ENCODE results near the gene MT1HL1.
A peak's percentile ranks its signal among the peaks of the same experiment; 100 is the strongest.

Gene MT1HL1

GRCh38 chr1:237009611-237010010, 5.4 kb upstream of the MT1HL1 start:
- Histone ChIP-seq H3K27me3 (ENCODE audit: insufficient read depth, low read depth, severe bottlenecking) (no peaks in the 10 kb centered on the region), H3K4me3 (ENCODE audit: low read depth, low read length) (no peak overlapping the region), H3K36me3 (no peaks in the 10 kb centered on the region), H3K9me3 (ENCODE audit: severe bottlenecking) (no peaks in the 10 kb centered on the region), H3K27ac (no peak overlapping the region)
- no peak for DNase-seq
- TF ChIP-seq, protein P1, sequence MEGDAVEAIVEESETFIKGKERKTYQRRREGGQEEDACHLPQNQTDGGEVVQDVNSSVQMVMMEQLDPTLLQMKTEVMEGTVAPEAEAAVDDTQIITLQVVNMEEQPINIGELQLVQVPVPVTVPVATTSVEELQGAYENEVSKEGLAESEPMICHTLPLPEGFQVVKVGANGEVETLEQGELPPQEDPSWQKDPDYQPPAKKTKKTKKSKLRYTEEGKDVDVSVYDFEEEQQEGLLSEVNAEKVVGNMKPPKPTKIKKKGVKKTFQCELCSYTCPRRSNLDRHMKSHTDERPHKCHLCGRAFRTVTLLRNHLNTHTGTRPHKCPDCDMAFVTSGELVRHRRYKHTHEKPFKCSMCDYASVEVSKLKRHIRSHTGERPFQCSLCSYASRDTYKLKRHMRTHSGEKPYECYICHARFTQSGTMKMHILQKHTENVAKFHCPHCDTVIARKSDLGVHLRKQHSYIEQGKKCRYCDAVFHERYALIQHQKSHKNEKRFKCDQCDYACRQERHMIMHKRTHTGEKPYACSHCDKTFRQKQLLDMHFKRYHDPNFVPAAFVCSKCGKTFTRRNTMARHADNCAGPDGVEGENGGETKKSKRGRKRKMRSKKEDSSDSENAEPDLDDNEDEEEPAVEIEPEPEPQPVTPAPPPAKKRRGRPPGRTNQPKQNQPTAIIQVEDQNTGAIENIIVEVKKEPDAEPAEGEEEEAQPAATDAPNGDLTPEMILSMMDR (IDR thresholded peaks at IDR 0.05; ENCODE audit: low read depth, low read length), result no peak

GRCh38 chr1:237007147-237007881, 3.1 kb upstream of the MT1HL1 start:
- TF ChIP-seq, protein P1 (IDR thresholded peaks at IDR 0.05; ENCODE audit: low read depth, low read length), result no peak
- H3K27ac ChIP-seq, result no peak overlapping the region
- no peak overlapping the region for H3K4me3 ChIP-seq (ENCODE audit: low read depth, low read length)
- DNase-seq, result no peak
- H3K9me3 ChIP-seq (ENCODE audit: severe bottlenecking), result no peaks in the 10 kb centered on the region
- H3K36me3 ChIP-seq, result no peaks in the 10 kb centered on the region
- H3K27me3 ChIP-seq (ENCODE audit: insufficient read depth, low read depth, severe bottlenecking), result no peaks in the 10 kb centered on the region

GRCh38 chr1:237005674-237006073, 1.4 kb upstream of the MT1HL1 start:
- H3K9me3 ChIP-seq (ENCODE audit: severe bottlenecking), result no peaks in the 10 kb centered on the region
- TF ChIP-seq, protein P1 (IDR thresholded peaks at IDR 0.05; ENCODE audit: low read depth, low read length), result no peak
- DNase-seq, result no peak
- no peaks in the 10 kb centered on the region for H3K36me3 ChIP-seq
- H3K4me3 ChIP-seq (ENCODE audit: low read depth, low read length), result no peak overlapping the region
- H3K27ac ChIP-seq, result no peak overlapping the region
- no peaks in the 10 kb centered on the region for H3K27me3 ChIP-seq (ENCODE audit: insufficient read depth, low read depth, severe bottlenecking)

- no peak overlapping the region for H3K4me3 ChIP-seq (ENCODE audit: low read depth, low read length)
- H3K27me3 ChIP-seq (ENCODE audit: insufficient read depth, low read depth, severe bottlenecking), result no peaks in the 10 kb centered on the region
- no peak overlapping the region for H3K27ac ChIP-seq
- DNase-seq, result no peak
- H3K9me3 ChIP-seq (ENCODE audit: severe bottlenecking), result no peaks in the 10 kb centered on the region
- TF ChIP-seq, protein P1 (IDR thresholded peaks at IDR 0.05; ENCODE audit: low read depth, low read length), result no peak
- no peaks in the 10 kb centered on the region for H3K36me3 ChIP-seq
Measured at GRCh38 chr1:237003516-237003915, 725 bp downstream of the MT1HL1 start.

DNA sequence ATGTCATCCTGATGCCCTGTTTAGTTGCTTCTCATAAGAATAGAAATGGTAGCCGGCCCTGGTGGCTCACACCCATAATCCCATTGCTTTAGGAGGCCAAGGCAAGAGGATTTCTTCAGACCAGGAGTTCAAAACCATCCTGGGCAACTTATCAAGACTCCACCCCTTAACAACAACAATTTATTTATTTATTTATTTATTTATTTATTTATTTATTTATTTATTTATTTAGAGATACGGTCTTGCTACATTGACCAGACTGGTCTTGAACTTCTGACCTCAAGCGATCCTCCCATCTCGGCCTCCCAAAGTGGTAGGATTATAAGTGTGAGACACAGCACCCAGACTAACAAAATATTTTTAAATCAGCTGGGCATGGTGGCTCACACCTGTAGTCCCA, 4.0 kb downstream of the MT1HL1 start:
- Histone ChIP-seq H3K27me3 (ENCODE audit: insufficient read depth, low read depth, severe bottlenecking) (no peaks in the 10 kb centered on the region), H3K4me3 (ENCODE audit: low read depth, low read length) (no peak overlapping the region), H3K36me3 (no peaks in the 10 kb centered on the region), H3K27ac (no peak overlapping the region), H3K9me3 (ENCODE audit: severe bottlenecking) (no peaks in the 10 kb centered on the region)
- TF ChIP-seq, protein P1 (IDR thresholded peaks at IDR 0.05; ENCODE audit: low read depth, low read length), result no peak
- no peak for DNase-seq

DNA sequence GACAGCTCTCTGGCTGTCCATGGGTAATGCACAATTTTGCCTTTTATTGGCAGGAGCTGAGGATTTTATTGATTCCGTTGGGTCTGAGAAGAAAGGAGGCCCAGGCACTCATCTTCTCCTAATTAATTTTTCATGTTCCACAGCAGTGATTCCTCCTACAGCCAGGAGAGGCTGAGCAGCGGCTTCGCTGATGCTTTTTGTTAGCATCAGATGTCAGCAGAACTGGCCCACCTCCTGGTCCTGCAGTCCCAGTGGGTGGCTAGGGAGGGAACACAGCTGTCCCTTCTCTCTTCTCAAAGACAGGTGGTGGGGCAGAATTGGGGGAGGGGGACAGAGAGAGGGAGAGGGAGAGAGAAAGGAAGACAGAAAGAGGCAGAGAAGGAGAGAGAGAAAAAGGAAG, 5.7 kb downstream of the MT1HL1 start:
- Histone ChIP-seq H3K4me3 (ENCODE audit: low read depth, low read length) (no peak overlapping the region), H3K9me3 (ENCODE audit: severe bottlenecking) (no peaks in the 10 kb centered on the region), H3K36me3 (no peaks in the 10 kb centered on the region), H3K27ac (peak overlapping the region; percentile 37), H3K27me3 (ENCODE audit: insufficient read depth, low read depth, severe bottlenecking) (no peaks in the 10 kb centered on the region)
- TF ChIP-seq, protein P1 (IDR thresholded peaks at IDR 0.05; ENCODE audit: low read depth, low read length), result no peak
- peak; percentile 24 for DNase-seq

All from WERI-Rb-1 (cell line).